T-cell (primary cell): Measurements from ENCODE around the gene ROCK2. TPM values are rescaled to one million over a fixed set of nuclear protein-coding genes. Genes with fewer than 3 reads are reported as not detected.
A peak's percentile ranks its signal among the peaks of the same experiment; 100 is the strongest.
"Not testable (repeated sequence)": the region's sequence is repeated elsewhere in the genome, so short reads cannot be mapped to it uniquely, and the experiment has no call there.

Experiments used
- ATAC-seq, 4 experiments: fragments of 200-7000 bp in 3 of 4; fragments of 150-1000 bp in 1 of 4; cut with Tn5 transposase; replicated peaks in 1 of 4; 1 replicate in 3 of 4; 2 replicates in 1 of 4; pipeline ENCODE4 v1.10.0; 2021; ENCODE audit warnings: moderate library complexity in 3 of 4, mild to moderate bottlenecking in 2 of 4, moderate number of reproducible peaks in 1 of 4
- CTCF ChIA-PET, 2 donors: fragments of 300-600 bp; sonication (Branson Sonifier 250); formaldehyde crosslinking; loops; one replicate each; lab custom pipeline; 2022; ENCODE audit warnings: antibody characterized with exemption in 2 of 2; lab: Charles Lee
- POLR2A ChIA-PET, 2 donors: fragments of 300-600 bp; sonication (Branson Sonifier 250); formaldehyde crosslinking; loops; one replicate each; lab custom pipeline; 2022; ENCODE audit warnings: antibody characterized with exemption in 2 of 2; lab: Charles Lee
- DNase-seq, 35 experiments: peaks; one replicate each; pipeline versions ENCODE4 v3.0.0 to v3.0.0-alpha.2; 2013 to 2023
- H3K27ac ChIP-seq: one replicate; pipeline ENCODE4 v1.5.1; 2013; ENCODE audit warnings: low read length
- H3K27me3 ChIP-seq, 2 experiments: replicated peaks in 1 of 2; 1 replicate in 1 of 2; 2 replicates in 1 of 2; pipeline versions ENCODE4 v1.6.1 to v1.7.0; 2013; ENCODE audit warnings: low read length in 1 of 2, mixed read lengths in 1 of 2; ENCODE audit not compliant: control insufficient read depth in 2 of 2, insufficient read depth in 2 of 2; ENCODE audit errors: extremely low read depth in 1 of 2
- H3K36me3 ChIP-seq, 2 donors: 1 replicate in 1 of 2; 2 replicates in 1 of 2; pipeline versions ENCODE4 v1.6.1 to v1.7.0; 2013; ENCODE audit warnings: low read length in 1 of 2; ENCODE audit not compliant: control insufficient read depth in 2 of 2, insufficient read depth in 1 of 2; ENCODE audit errors: extremely low read depth in 1 of 2
- H3K4me1 ChIP-seq, 2 experiments: 1 replicate in 1 of 2; 2 replicates in 1 of 2; pipeline versions ENCODE4 v1.6.1 to v1.7.0; 2013; ENCODE audit warnings: low read length in 2 of 2, mixed read lengths in 1 of 2; ENCODE audit not compliant: insufficient read depth in 2 of 2, control insufficient read depth in 1 of 2; ENCODE audit errors: extremely low read depth in 1 of 2
- H3K4me3 ChIP-seq, 2 donors: 1 replicate in 1 of 2; 2 replicates in 1 of 2; pipeline versions ENCODE4 v1.5.1 to v1.7.0; 2013; ENCODE audit warnings: mild to moderate bottlenecking in 2 of 2, low read length in 1 of 2, moderate library complexity in 1 of 2; ENCODE audit not compliant: control insufficient read depth in 1 of 2; ENCODE audit errors: extremely low read depth in 1 of 2
- H3K9me3 ChIP-seq: 2 replicates; pipeline ENCODE4 v1.7.0; 2013
- H3K27ac Mint-ChIP-seq, 2 donors: one replicate each; pipeline ENCODE4 v1.8.0; 2020 to 2021; ENCODE audit warnings: mild to moderate bottlenecking in 2 of 2, mixed read lengths in 2 of 2
- H3K27me3 Mint-ChIP-seq, 2 donors: one replicate each; pipeline ENCODE4 v1.8.0; 2021 to 2022; ENCODE audit warnings: mixed read lengths in 2 of 2
- H3K36me3 Mint-ChIP-seq: one replicate; pipeline ENCODE4 v1.8.0; 2021; ENCODE audit warnings: mixed read lengths
- H3K4me1 Mint-ChIP-seq, 3 donors: one replicate each; pipeline ENCODE4 v1.8.0; 2020 to 2022; ENCODE audit warnings: mixed read lengths in 3 of 3, mild to moderate bottlenecking in 1 of 3
- H3K4me3 Mint-ChIP-seq, 3 donors: one replicate each; pipeline ENCODE4 v1.8.0; 2020 to 2022; ENCODE audit warnings: mild to moderate bottlenecking in 3 of 3, mixed read lengths in 3 of 3, moderate library complexity in 3 of 3
- H3K9me3 Mint-ChIP-seq, 3 donors: one replicate each; pipeline ENCODE4 v1.8.0; 2020 to 2022; ENCODE audit warnings: mixed read lengths in 3 of 3
- WGBS: methylation state at CpG from one replicate; pipeline ENCODE4 v1.1.5; 2013; ENCODE audit warnings: missing lambda C conversion rate; ENCODE audit not compliant: insufficient coverage; 5-methylcytosine and 5-hydroxymethylcytosine counted together
- total RNA-seq, 35 experiments: library from RNA in 6 of 35; stranded (reverse) in 6 of 35; fragments of 120-200 nt in 1 of 35; gene quantifications; one replicate each; pipeline versions ENCODE4 v1.2.1 to v1.2.4 and lab custom pipeline; 2013 to 2026

Gene ROCK2
- total RNA-seq, 5 donors from 2014 or later (not counting 1 experiment from before 2014, with no cell fraction given), result 15.5 to 22.3 (median 18.6) TPM

GRCh38 chr2:11168488-11168887, 175.9 kb downstream of the ROCK2 start:
- no peaks in the 10 kb centered on the region for H3K4me1 ChIP-seq
- Mint-ChIP-seq H3K9me3 (no peaks in the 10 kb centered on the region), H3K36me3 (peaks cover 20% of the 10 kb centered on the region), H3K4me1 (peaks cover 0 to 4% (median 0%) of the 10 kb centered on the region in 3 donors), H3K27me3 (no peaks in the 10 kb centered on the region), H3K4me3 (no peak overlapping the region), H3K27ac (no peak overlapping the region)
- H3K36me3 ChIP-seq, result peaks cover 0 to 3% of the 10 kb centered on the region in 2 donors
- ATAC-seq (no peak), DNase-seq (no peak)
- H3K27ac ChIP-seq, result no peak overlapping the region
- CTCF ChIA-PET, result interaction anchor here (0.5 to 1.0 kb wide), 3 partner anchors 15 to 140 kb away, joined by 3 to 4 read pairs (median 3); no protein-coding TSS in a partner anchor
- H3K4me3 ChIP-seq, result no peak overlapping the region
- POLR2A ChIA-PET, result no interaction called here
- H3K27me3 ChIP-seq, result no peaks in the 10 kb centered on the region
- 96% methylated on average over 8 of the region's 9 CpGs for WGBS
- no peaks in the 10 kb centered on the region for H3K9me3 ChIP-seq

- Mint-ChIP-seq H3K4me3 (no peak overlapping the region), H3K27me3 (no peaks in the 10 kb centered on the region), H3K4me1 (peaks cover 1 to 4% (median 4%) of the 10 kb centered on the region in 3 donors), H3K9me3 (no peaks in the 10 kb centered on the region), H3K36me3 (peaks cover 20% of the 10 kb centered on the region), H3K27ac (no peak overlapping the region)
- Histone ChIP-seq H3K4me3 (no peak overlapping the region), H3K27me3 (no peaks in the 10 kb centered on the region), H3K9me3 (no peaks in the 10 kb centered on the region), H3K4me1 (peaks cover 0 to 3% of the 10 kb centered on the region in 2 experiments), H3K27ac (no peak overlapping the region), H3K36me3 (peaks cover 0 to 7% of the 10 kb centered on the region in 2 donors)
- 97% methylated on average over 6 of the region's 10 CpGs for WGBS
- ChIA-PET POLR2A (no interaction called here), CTCF (interaction anchor here in 1 of 2 donors (0.6 kb wide), 1 partner anchor 11 kb away, joined by 3 read pairs; no protein-coding TSS in a partner anchor)
- ATAC-seq, result no peak
- no peak for DNase-seq
Measured at GRCh38 chr2:11166476-11166875, 178.0 kb downstream of the ROCK2 start.

DNA sequence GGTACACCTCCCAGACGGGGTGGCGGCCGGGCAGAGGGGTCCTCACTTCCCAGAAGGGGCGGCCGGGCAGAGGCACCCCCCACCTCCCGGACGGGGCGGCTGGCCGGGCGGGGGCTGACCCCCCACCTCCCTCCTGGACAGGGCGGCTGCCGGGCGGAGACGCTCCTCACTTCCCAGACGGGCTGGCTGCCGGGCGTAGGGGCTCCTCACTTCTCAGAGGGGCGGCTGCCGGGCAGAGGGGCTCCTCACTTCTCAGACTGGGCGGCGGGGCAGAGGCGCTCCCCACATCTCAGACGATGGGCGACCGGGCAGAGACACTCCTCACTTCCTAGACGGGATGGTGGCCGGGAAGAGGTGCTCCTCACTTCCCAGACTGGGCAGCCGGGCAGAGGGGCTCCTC, 179.4 kb downstream of the ROCK2 start:
- H3K9me3 ChIP-seq, ATAC-seq, H3K9me3 Mint-ChIP-seq, H3K4me3 ChIP-seq, H3K27me3 ChIP-seq, CTCF ChIA-PET, H3K27me3 Mint-ChIP-seq, H3K27ac Mint-ChIP-seq, H3K27ac ChIP-seq, H3K36me3 ChIP-seq, H3K4me3 Mint-ChIP-seq, DNase-seq, POLR2A ChIA-PET: not testable (repeated sequence)
- Mint-ChIP-seq H3K4me1 (peaks cover 15 to 17% (median 16%) of the 10 kb centered on the region in 3 donors), H3K36me3 (peaks cover 19% of the 10 kb centered on the region)
- H3K4me1 ChIP-seq, result peaks cover 0 to 15% of the 10 kb centered on the region in 2 experiments
- 93% methylated on average over 10 of the region's 28 CpGs for WGBS

- ATAC-seq (no peak), DNase-seq (no peak)
- ChIA-PET CTCF (interaction anchor here in 1 of 2 donors (0.6 kb wide), 1 partner anchor 8 kb away, joined by 3 read pairs; the partner anchor contains the start of gene SLC66A3), POLR2A (no interaction called here)
- no peaks in the 10 kb centered on the region for H3K27me3 ChIP-seq
- peaks cover 2 to 7% of the 10 kb centered on the region in 2 donors for H3K36me3 ChIP-seq
- 100% methylated on average over 3 of the region's 16 CpGs for WGBS
- H3K4me1 ChIP-seq, result peaks cover 0 to 15% of the 10 kb centered on the region in 2 experiments
- H3K27ac ChIP-seq, result no peak overlapping the region
- peaks cover 10% of the 10 kb centered on the region for H3K36me3 Mint-ChIP-seq
- no peaks in the 10 kb centered on the region for H3K9me3 Mint-ChIP-seq
- no peak overlapping the region for H3K4me3 ChIP-seq
- H3K27me3 Mint-ChIP-seq, result no peaks in the 10 kb centered on the region
- peaks cover 12 to 23% (median 18%) of the 10 kb centered on the region in 3 donors for H3K4me1 Mint-ChIP-seq
- no peak overlapping the region for H3K27ac Mint-ChIP-seq
- H3K9me3 ChIP-seq, result no peaks in the 10 kb centered on the region
- no peak overlapping the region for H3K4me3 Mint-ChIP-seq
Measured at GRCh38 chr2:11163439-11164317, 180.8 kb downstream of the ROCK2 start.

DNA sequence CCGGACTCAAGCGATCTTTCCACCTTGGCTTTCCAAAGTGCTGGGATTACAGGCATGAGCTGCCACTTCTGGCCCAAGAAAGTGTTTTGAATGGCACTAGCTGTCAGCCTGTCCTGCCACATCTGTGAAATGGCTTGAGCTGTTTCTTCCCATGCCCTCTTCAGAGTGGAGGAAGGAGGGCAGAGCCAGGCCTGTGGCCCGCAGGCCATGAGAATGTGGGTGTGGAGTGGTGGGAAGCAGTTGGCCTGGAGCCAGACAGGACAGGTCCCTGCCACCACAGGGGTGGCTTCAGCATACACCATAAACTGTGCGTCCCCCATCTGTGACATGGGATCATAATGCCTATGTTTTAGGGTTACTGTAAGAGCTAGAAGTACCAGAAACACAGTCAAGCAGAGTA, 182.7 kb downstream of the ROCK2 start:
- no peaks in the 10 kb centered on the region for H3K9me3 Mint-ChIP-seq
- 100% methylated on average over 2 of the region's 4 CpGs for WGBS
- DNase-seq (no peak), ATAC-seq (no peak)
- H3K27ac Mint-ChIP-seq, result peak overlapping the region; percentile 57 to 58
- H3K27ac ChIP-seq, result no peak overlapping the region
- H3K4me1 ChIP-seq, result peaks cover 0 to 26% of the 10 kb centered on the region in 2 experiments
- H3K4me1 Mint-ChIP-seq, result peaks cover 12 to 30% (median 23%) of the 10 kb centered on the region in 3 donors
- peaks cover 7% of the 10 kb centered on the region for H3K36me3 Mint-ChIP-seq
- H3K36me3 ChIP-seq, result peaks cover 2 to 7% of the 10 kb centered on the region in 2 donors
- POLR2A ChIA-PET, result interaction anchor here in 1 of 2 donors (0.6 kb wide), 1 partner anchor 137 kb away, joined by 3 read pairs; no protein-coding TSS in a partner anchor
- H3K4me3 Mint-ChIP-seq, result no peak overlapping the region
- H3K27me3 Mint-ChIP-seq, result no peaks in the 10 kb centered on the region
- H3K27me3 ChIP-seq, result no peaks in the 10 kb centered on the region
- H3K4me3 ChIP-seq, result no peak overlapping the region
- CTCF ChIA-PET, result interaction anchor here in 1 of 2 donors (0.7 to 1.7 kb wide), 2 partner anchors 30 to 896 kb away, joined by 4 to 5 read pairs; no protein-coding TSS in a partner anchor
- no peaks in the 10 kb centered on the region for H3K9me3 ChIP-seq

DNA sequence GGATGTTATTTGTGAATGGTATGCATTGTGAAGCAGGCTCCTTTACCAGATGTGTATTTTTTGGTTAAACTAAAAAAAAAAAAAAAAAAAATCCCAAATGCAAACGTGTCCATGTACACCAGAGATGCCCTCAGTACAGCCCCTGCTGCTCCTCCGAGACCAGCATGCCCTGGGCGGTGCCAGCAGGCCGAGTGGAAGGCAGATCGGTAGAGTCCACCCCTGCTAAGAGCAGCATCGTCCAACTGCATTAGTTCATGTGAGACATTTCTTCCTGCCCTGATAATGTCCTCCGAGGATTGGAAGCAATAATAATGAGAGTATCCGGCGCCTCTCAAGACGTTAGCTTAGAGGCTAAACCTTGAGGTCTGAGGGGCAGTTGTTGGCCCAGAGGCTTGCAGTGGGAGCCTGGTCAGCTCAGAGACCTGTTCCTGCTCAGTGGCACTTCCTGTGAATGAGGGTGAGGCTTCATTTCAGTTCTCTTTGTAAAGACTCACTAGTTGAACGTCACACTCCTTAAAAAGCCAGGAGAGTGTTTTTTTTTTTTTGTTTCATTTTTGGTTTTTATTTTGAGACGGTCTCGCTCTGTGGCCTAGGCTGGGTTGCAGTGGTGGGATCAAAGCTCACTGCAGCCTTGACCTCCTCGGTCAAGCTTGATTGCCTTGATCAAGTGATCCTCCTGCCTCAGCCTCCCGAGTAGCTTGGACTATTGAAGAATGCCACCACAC, 183.5 kb downstream of the ROCK2 start:
- ChIA-PET CTCF (interaction anchor here (0.6 to 1.7 kb wide), 6 partner anchors 29 to 1548 kb away, joined by 3 to 5 read pairs (median 4); no protein-coding TSS in a partner anchor), POLR2A (no interaction called here)
- H3K9me3 ChIP-seq, result no peaks in the 10 kb centered on the region
- peaks cover 2 to 7% of the 10 kb centered on the region in 2 donors for H3K36me3 ChIP-seq
- peak; percentile 34 to 85 (median 46) for ATAC-seq
- H3K27me3 ChIP-seq, result no peaks in the 10 kb centered on the region
- H3K27ac ChIP-seq, result peak overlapping the region; percentile 33
- H3K4me1 Mint-ChIP-seq, result peaks cover 18 to 37% (median 28%) of the 10 kb centered on the region in 3 donors
- H3K36me3 Mint-ChIP-seq, result peaks cover 7% of the 10 kb centered on the region
- H3K27ac Mint-ChIP-seq, result peak overlapping the region; percentile 82 to 86
- no peak overlapping the region for H3K4me3 ChIP-seq
- peaks cover 4 to 34% of the 10 kb centered on the region in 2 experiments for H3K4me1 ChIP-seq
- no peaks in the 10 kb centered on the region for H3K27me3 Mint-ChIP-seq
- DNase-seq, result peak in 1 of 35 experiments; percentile 35
- no peaks in the 10 kb centered on the region for H3K9me3 Mint-ChIP-seq
- peak overlapping the region; percentile 29 to 62 (median 31) for H3K4me3 Mint-ChIP-seq
- 85% methylated on average over 10 of the region's 15 CpGs for WGBS
